GM21529 (cell line): ENCODE data around the gene TMEM201.

Experiments used
- ATAC-seq: cut with Tn5 transposase; IDR thresholded peaks from one replicate; pipeline ENCODE4 v1.9.1; 2021; ENCODE audit not compliant: unreplicated experiment

Gene TMEM201

GRCh38 chr1:9599741-9600140 lies 11.0 kb downstream of the TMEM201 start:
- ATAC-seq: no peak

- ATAC-seq: no peak
These were observed 12.4 kb downstream of the TMEM201 start for GRCh38 chr1:9600861-9601834.

DNA sequence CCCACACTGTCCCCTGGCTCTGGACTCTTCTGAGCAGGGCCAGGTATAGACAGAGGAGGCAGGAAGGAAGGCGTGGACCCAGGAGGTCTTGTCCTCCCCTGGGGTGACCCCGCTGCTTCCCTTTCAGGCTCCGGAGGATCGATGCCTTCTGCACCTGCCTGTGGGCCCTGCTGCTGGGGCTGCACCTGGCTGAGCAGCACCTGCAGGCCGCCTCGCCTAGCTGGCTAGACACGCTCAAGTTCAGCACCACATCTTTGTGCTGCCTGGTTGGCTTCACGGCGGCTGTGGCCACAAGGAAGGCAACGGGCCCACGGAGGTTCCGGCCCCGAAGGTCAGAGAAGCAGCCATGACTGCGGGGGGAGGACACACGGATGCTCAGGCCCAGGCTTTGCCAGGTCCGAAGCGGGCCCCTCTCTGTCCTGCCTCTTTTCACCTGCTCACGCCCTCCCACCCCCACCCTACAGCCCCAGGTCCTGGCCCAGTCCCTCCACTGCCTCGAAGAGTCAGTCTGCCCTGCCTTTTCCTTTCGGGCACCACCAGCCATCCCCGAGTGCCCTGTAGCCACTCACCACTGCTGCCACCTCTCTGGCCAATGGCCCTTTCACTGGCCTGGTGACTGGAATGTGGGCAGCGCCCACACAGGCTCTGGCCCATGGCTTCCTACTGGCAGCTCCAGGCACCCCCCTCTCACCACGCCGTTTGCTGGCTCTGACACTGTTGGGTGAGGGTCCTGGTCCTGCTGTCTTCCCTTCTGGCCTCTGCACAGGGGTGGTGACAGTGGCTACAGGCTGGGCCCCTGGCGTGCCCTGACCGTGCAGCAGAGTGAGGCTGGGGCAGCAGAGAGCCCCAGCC lies 13.5 kb downstream of the TMEM201 start:
- ATAC-seq: no peak

DNA sequence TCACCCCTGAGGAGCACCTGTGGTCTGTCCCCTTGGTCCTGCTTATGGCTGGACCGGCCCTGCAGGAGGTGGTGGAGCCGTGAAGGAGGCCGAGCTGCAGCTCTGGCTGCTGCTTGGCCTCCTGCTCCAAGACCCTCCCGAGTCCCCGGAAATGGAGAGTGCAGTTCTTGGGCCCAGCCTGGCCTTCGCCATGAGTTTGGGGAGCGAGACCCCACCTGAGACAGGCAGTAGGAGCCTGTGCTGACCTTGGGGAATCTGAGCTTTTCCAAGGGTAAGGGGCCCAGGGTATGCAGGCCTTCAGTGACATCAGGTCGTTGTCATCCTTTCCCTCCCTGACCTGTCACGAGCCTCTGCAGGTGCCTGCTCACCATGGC lies 14.1 kb downstream of the TMEM201 start:
- no peak for ATAC-seq

DNA sequence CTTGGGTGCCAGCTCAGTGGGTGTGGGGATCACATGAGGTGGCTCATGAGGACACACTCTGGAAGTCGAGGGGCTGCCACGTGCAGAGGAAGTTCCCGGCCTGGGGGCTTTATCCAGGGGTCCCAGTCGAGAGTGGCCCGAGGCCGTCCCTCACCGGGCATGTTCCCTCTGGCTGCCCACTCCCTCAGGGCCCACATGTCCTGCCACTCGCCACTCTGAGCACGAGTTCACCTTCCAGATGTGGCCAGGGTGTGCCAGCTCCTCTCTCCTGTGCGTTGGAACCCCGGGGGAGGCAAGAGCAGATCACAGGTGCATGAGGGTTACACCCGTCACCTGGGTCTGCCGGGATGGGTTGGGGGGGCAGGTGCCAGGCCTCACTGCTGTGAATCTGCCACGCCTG lies 14.6 kb downstream of the TMEM201 start:
- ATAC-seq: no peak

- ATAC-seq: no peak
These were observed 15.3 kb downstream of the TMEM201 start for GRCh38 chr1:9603766-9604753.

- no peak for ATAC-seq
These were observed 16.1 kb downstream of the TMEM201 start for GRCh38 chr1:9604836-9605235.

GRCh38 chr1:9605946-9606455 lies 17.3 kb downstream of the TMEM201 start:
- no peak for ATAC-seq

GRCh38 chr1:9606458-9606857 lies 17.7 kb downstream of the TMEM201 start:
- no peak for ATAC-seq

- ATAC-seq: no peak
These were observed 18.2 kb downstream of the TMEM201 start for GRCh38 chr1:9606948-9607347.

DNA sequence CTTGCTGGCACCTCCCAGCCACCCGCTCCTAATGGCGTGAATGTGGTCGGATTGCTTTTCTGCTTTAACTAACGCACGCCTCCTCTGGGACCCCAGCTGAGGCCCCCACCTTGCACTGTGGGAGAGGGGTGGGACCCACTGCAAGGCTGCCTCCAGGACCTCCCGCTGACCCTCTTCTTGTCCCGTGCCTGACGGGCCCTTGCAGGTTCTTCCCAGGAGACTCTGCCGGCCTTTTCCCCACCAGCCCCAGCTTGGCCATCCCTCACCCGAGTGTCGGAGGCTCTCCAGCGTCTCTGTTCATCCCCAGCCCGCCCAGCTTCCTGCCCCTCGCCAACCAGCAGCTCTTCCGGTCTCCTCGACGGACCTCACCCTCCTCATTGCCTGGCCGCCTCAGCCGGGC lies 18.6 kb downstream of the TMEM201 start:
- no peak for ATAC-seq

GRCh38 chr1:9609998-9610397 lies 21.3 kb downstream of the TMEM201 start:
- no peak for ATAC-seq

DNA sequence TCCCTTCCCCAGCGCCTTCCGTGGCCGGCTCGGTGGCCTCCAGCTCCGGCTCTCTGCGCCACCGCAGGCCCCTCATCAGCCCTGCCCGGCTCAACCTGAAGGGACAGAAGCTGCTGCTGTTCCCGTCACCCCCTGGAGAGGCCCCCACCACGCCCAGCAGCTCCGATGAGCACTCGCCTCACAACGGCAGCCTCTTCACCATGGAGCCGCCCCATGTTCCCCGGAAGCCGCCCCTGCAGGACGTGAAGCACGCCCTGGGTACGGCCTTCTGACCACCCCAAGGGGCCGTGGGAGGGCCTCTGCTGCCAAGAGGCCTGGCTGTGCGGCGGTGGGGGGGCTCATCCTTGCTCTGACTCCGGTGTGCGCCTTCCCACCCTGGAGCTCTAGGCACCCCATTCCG lies 21.8 kb downstream of the TMEM201 start:
- ATAC-seq: no peak

GRCh38 chr1:9611716-9612115 lies 23.0 kb downstream of the TMEM201 start:
- ATAC-seq: no peak

- ATAC-seq: no peak
These were observed 23.6 kb downstream of the TMEM201 start for GRCh38 chr1:9612162-9612845.

DNA sequence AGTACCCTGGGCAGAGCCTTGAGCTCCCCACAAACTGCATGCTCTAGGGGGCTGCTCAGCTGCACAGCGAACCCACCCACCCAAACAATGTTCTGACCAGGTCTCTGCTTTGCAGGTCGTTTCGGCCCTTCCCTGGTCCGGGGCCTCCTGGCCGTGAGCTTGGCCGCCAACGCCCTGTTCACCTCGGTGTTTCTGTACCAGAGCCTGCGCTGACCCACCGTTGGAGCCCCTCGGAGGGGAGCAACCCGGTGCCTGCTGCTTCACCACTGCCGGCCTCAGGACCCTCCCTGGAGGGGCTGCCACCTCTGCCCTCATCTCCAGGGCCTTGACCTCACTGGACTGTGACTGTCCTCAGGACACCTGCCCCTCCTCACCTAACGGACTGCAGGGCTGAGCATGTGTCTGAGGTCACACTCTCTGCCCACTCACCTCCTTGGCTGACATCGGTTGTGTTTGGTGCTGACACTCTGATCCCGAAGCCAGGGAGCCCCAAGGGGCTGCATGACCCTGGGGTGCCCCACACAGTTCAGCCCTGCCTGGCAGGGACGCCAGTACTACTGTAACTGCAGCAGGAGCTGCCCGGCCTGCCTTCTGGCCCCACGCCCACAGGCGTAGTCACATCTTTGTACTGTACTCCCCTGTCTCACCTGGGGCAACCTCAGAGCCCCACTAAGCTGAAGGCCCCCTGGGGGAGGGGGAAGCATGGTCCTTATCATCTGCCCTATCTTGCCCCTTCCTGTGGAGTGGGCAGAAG lies 24.3 kb downstream of the TMEM201 start:
- no peak for ATAC-seq

DNA sequence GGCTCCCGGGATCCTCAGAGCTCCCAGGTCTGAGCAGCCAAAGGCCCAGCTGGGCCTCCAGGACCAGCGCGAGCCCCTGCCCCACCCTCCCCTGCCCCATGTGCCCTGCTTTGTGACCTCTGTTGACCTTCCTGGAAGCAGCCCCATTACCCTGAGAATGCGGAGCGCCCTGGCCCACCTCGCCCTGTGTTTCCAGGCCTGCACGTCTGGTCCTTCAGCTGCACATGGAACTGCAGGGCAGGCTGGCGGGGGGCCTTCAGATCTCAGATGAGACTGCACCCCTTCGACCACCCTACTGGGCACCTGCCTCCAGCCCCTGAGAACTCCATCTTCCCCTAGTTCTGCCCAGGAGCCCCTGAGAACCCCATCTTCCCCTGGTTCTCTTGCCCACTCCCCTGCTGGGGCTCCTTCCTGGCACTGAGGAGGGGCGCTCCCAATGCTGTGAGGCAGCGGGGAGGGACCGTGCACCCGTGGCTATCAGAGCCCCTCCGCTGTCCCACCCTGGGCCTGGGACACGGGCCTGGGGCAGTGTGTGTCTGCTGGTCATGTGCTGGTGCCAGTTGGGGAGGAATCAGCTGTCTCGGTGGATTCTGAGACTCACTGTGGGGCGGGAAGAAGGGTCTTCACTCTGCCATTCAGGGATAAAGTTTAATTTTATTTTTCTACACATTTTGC lies 25.1 kb downstream of the TMEM201 start:
- ATAC-seq: no peak

DNA sequence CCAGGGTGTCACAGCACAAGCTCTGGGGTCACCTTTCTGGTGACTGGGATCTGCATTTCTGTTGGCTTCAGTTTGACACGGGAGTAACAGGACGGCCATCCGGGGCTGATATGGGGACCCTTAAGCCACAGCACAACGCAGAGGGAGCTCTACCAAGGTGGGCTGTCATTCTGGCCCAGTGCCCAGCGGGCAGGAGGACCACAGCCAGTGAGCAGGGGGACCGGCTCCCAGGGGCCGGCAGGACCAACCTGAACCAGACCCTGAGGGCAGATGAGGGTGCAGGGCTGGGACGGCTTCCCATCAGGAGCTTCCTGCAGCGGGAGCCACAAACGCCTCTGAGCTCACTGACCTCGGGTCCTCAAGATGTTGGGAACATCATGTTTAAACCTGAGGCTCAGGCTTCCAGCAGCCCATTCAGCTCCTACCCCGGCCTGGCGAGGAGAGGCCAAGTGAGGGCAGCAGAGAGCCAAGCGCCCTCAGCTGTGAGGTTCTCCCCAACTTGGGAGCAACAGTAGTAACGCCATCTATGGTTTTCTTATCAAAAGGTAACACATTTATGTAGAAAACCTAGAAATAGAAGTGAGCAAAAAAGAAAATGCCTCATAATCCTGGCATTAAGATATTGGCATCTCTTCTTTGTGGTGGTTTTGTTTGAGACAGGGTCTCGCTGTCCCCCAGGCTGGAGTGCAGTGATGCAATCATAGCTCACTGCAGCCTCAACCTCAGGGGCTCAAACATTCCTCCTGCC lies 26.8 kb downstream of the TMEM201 start:
- no peak for ATAC-seq
